HG03469 (cell line): ENCODE data around the gene MGAT4A.
A peak's percentile ranks its signal among the peaks of the same experiment; 100 is the strongest.
"Not testable (repeated sequence)": the region's sequence is repeated elsewhere in the genome, so short reads cannot be mapped to it uniquely, and the experiment has no call there.

Experiments
- ATAC-seq: cut with Tn5 transposase; IDR thresholded peaks from one replicate; pipeline ENCODE4 v1.9.1; 2021; ENCODE audit warnings: mild to moderate bottlenecking, moderate library complexity, moderate number of reproducible peaks; ENCODE audit not compliant: unreplicated experiment

The MGAT4A gene

GRCh38 chr2:98608962-98609604, 121.8 kb downstream of the MGAT4A start:
- ATAC-seq = no peak

DNA sequence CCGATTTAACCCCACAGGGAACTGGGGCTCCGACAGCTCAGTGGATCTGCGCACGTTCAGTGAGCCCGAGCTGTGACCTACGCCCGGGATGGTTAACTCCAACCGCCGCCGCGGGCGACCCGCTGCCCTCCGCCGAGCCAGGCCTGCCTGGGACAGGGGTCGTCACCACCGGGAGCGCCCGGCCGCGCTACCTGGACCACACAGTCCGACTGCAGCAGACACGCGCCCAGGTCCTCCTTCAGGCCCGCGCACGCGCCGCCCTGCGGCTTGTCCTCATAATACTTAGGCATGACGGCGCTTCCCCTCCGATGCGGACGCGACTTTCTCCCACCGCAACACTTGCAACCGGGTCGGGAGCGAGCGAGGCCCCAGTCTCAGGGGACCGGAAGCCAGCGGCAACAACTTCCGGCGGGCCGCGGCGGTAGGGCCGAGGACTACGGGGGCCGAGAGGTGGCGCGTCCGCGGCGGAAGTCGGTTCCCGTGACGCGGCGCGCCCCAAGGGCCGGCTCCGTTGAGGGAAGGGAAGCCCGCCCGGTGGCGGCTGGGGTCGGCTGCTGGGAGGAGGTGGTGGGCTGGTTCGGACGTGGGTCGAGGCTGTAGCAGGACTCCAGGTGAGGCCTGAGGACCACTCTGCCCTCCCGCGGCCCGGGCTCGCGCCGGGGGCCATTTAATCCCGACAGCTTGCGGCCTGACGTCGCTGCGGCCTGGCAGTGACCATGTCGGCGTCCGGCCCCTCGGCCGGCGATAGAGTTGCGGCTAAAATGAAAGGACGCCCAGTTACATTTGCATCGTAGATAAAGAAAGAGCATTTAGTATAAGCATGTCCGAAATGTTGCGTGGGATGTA, 122.6 kb downstream of the MGAT4A start, which contains the start of the genes COA5 and UNC50:
Gene COA5, minus strand, starts transcription at position 397 of the 846 bp plus-strand sequence. Its CDS starts 107 bp downstream, at position 290.
Gene UNC50, plus strand, starts transcription at position 474 of the 846 bp plus-strand sequence. CDS start 1,171 bp downstream, outside the sequence.
- peak; percentile 68 for ATAC-seq

- ATAC-seq = no peak
Measured at GRCh38 chr2:98607741-98608115, 123.2 kb downstream of the MGAT4A start.

- ATAC-seq = no peak
Measured at GRCh38 chr2:98607104-98607503, 123.8 kb downstream of the MGAT4A start.

GRCh38 chr2:98606431-98606830, 124.5 kb downstream of the MGAT4A start:
- no peak for ATAC-seq

GRCh38 chr2:98605076-98605475, 125.9 kb downstream of the MGAT4A start:
- no peak for ATAC-seq

DNA sequence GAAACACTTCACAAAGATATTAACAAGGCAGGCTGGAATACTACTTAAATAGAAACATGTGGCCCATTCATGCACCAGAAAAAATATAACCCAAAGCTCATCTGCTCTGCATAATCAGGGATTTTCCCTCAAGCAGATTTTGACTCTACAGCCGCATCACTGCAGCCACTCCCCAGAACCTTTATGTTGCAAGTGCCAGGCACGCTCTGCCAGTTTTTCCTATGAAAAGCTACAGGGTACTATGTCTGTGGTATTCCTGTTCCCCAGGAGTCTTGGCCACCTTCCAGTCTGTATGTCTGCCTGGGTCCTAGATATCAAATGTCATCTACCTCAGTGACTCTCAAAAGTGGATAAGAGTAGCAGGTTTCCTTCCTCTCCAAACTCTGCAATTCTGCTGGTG, 126.4 kb downstream of the MGAT4A start:
- no peak for ATAC-seq

GRCh38 chr2:98601532-98602132, 129.3 kb downstream of the MGAT4A start:
- no peak for ATAC-seq

DNA sequence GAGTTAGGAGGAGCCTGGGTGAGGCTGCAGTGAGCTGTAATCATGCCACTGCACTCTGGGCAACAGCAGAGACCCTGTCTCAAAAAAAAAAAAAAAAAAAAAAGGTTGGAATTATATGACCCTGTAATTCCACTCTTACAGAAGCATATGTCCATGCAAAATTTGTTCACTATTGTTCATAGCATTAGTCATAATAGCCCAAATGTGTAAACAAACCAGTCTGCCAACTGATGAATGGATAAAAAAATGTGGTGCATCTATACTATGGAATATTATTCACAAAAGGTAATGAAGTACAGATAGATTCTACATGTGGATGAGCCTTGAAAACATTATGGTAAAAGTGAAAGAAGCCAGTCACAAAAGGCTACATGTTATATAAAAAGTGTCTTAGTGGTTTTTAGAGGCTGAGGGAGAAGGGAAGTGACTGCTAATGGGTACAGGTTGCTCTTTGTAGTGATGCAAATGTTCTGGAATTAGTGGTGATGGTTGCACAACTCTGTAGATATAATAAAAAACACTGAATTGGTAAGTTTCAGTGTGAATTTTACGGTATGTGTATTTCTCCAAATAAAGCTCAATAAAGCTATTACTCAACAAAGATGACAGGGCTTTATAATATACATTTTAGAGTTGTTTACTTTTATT, 132.0 kb downstream of the MGAT4A start:
- no peak for ATAC-seq

- ATAC-seq = not testable (repeated sequence)
Measured at GRCh38 chr2:98594665-98595064, 136.3 kb downstream of the MGAT4A start.

- ATAC-seq = no peak
Measured at GRCh38 chr2:98592565-98592964, 138.4 kb downstream of the MGAT4A start.

- no peak for ATAC-seq
Measured at GRCh38 chr2:98589489-98589888, 141.4 kb downstream of the MGAT4A start.

DNA sequence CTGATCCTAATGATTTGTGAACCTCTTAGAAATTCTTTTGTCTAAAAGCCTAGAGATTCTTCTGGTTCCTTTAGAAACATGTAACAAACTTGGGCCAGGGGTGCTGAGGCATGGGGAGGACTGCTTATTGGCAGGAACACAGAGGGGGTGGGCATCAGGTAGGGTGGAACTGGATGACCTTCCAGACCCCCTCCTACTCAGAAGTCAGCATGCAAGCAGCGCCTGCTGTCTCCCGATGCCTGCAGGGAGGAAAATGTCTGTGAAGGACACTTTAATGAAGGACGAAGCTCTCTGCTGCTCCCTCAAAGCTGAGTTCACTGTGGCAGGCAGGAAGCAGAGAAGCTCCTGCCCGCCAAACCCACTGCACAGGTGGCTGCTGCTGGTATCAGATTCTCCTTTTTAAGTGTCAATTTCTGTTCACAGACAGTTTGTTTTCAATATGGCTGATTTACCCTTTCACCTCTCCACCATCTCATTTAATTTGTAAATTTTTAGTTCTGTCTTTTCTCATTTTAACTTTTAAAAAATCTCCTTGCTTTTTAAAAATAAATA, 142.0 kb downstream of the MGAT4A start:
- ATAC-seq = no peak

GRCh38 chr2:98586551-98587140, 144.3 kb downstream of the MGAT4A start:
- no peak for ATAC-seq

- ATAC-seq = no peak
Measured at GRCh38 chr2:98585386-98585785, 145.5 kb downstream of the MGAT4A start.

DNA sequence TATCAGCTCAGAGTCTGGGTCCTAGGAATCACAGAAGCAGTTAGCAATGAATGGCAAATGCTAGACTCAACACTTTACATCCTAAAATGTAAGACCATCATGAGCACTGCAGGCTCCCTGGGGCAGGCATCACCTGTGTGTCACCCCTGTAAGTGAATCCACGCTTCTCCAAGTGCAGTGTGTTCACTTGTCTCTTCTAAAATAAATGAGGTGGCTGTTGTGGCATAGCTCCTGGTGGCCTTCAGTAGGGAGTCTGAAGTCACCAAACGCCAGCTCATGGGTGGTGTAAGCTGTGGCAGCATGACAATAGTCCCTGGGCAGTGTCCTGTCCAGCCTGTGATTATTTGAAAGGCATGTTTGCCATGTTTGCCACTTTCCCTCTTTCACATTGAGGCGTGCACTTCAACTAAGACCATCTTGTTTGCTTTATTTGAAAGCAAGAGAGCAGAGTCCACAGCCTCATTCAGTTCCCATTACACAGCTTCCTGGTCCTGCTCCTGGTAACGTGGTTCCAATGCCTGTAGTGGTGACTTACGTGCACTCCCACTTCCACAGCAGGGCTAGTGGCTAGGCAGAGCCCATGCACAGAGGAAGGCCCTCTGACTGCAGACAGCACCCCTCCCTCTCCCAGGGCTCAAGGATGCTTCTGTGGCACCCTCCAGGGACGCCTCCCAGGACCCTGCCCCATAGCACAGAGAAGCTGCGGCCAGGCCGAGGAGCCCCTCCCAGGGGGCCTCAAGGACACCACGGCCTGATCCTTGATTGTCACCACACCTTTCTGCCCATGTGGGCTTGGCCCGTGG, 146.9 kb downstream of the MGAT4A start:
- no peak for ATAC-seq

- no peak for ATAC-seq
Measured at GRCh38 chr2:98583276-98583675, 147.7 kb downstream of the MGAT4A start.

DNA sequence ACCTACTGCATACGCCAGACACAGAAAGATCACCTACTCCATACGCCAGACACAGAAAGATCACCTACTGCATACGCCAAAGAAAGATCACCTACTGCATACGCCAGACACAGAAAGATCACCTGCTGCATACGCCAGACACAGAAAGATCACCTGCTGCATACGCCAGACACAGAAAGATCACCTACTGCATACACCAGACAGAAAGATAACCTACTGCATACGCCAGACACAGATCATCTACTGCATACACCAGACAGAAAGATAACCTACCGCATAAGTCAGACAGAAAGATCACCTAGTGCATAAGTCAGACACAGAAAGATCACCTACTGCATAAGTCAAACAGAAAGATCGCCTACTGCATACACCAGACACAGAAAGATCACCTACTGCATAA, 148.4 kb downstream of the MGAT4A start:
- no peak for ATAC-seq

- no peak for ATAC-seq
Measured at GRCh38 chr2:98580656-98581284, 150.2 kb downstream of the MGAT4A start.
